HL-60 (cell line): ENCODE measurements around the gene RSPH10B2.
"Not testable (repeated sequence)": the region's sequence is repeated elsewhere in the genome, so short reads cannot be mapped to it uniquely, and the experiment has no call there.

ENCODE experiments used
- CTCF ChIP-seq: IDR thresholded peaks from one replicate; pipeline ENCODE4 v1.5.1; 2011; ENCODE audit warnings: low read length, control low read depth, inconsistent platforms; ENCODE audit not compliant: insufficient read depth
- REST ChIP-seq: IDR thresholded peaks from 2 replicates; pipeline ENCODE4 v1.6.1; 2012; ENCODE audit warnings: low read depth; ENCODE audit not compliant: insufficient replicate concordance

DNA sequence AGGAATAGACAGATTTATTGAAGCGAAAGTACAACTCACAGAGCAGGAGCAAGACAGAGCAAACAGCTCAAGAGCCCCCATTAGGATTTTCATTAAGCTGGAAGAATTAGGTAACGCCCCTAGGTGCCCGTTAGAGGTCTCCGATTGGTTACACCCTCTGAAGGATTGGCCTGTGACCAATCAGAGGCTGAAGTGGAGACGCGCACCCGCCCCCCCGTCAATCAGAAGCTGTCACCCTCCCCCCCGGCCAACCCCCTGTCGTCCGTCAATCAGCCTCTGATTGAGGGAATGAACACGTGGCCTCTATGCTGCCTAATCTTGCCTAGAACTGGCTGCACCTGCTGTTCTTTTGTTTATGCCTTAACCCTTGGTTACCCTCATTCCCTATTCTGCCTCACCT is 73.3 kb downstream of the RSPH10B2 start:
- TF ChIP-seq CTCF, REST: not testable (repeated sequence)
